Activated naive CD4-positive, alpha-beta T cell treated with anti-CD3 and anti-CD28 coated beads, Interleukin-2, amount 50 U/mL, for 72 hours (primary cell): ENCODE results near the gene ARL4C. TPM values are rescaled to one million over a fixed set of nuclear protein-coding genes. Genes with fewer than 3 reads are reported as not detected.
"Not testable (repeated sequence)": the region's sequence is repeated elsewhere in the genome, so short reads cannot be mapped to it uniquely, and the experiment has no call there.

Experiments
- ATAC-seq, 2 donors: fragments of 150-1000 bp; cut with Tn5 transposase; 2 replicates each; pipeline ENCODE4 v1.10.0; 2021; ENCODE audit warnings: mild to moderate bottlenecking in 2 of 2, moderate library complexity in 2 of 2
- DNase-seq, 2 donors: peaks; one replicate each; pipeline ENCODE4 v3.0.0; 2021 to 2022; ENCODE audit warnings: low spot score in 2 of 2
- H3K27ac Mint-ChIP-seq, 2 donors: one replicate each; pipeline ENCODE4 v1.8.0; 2022; ENCODE audit warnings: mild to moderate bottlenecking in 2 of 2, mixed read lengths in 2 of 2
- H3K36me3 Mint-ChIP-seq, 2 donors: one replicate each; pipeline ENCODE4 v1.8.0; 2022; ENCODE audit warnings: mixed read lengths in 2 of 2
- H3K9me3 Mint-ChIP-seq, 2 donors: one replicate each; pipeline ENCODE4 v1.8.0; 2022; ENCODE audit warnings: mixed read lengths in 2 of 2
- total RNA-seq, 2 donors: library from RNA; stranded (reverse); gene quantifications; one replicate each; pipeline ENCODE4 v1.2.3, GENCODE V29; 2022

The ARL4C gene
- total RNA-seq, 2 donors from 2014 or later, result 26.1 to 50.0 TPM

- peaks cover 0 to 40% of the 10 kb centered on the region in 2 donors for H3K36me3 Mint-ChIP-seq
- DNase-seq (peak; percentile 57 to 68), ATAC-seq (peak; percentile 75 to 88)
- H3K27ac Mint-ChIP-seq, result peak overlapping the region; percentile 88 to 95
- H3K9me3 Mint-ChIP-seq, result peaks cover 0 to 15% of the 10 kb centered on the region in 2 donors
These were observed 33.1 kb downstream of the ARL4C start for GRCh38 chr2:234463626-234464290.

GRCh38 chr2:234462218-234462992 lies 34.5 kb downstream of the ARL4C start:
- H3K36me3 Mint-ChIP-seq, result peaks cover 4 to 43% of the 10 kb centered on the region in 2 donors
- ATAC-seq (no peak), DNase-seq (no peak)
- peak overlapping the region; percentile 20 to 49 for H3K27ac Mint-ChIP-seq
- H3K9me3 Mint-ChIP-seq, result peaks cover 0 to 20% of the 10 kb centered on the region in 2 donors

- peaks cover 6 to 38% of the 10 kb centered on the region in 2 donors for H3K36me3 Mint-ChIP-seq
- H3K9me3 Mint-ChIP-seq, result peaks cover 0 to 11% of the 10 kb centered on the region in 2 donors
- no peak for ATAC-seq
- DNase-seq, result no peak
- H3K27ac Mint-ChIP-seq, result peak overlapping the region in 1 of 2 donors; percentile 53
These were observed 37.4 kb downstream of the ARL4C start for GRCh38 chr2:234459401-234460009.

GRCh38 chr2:234458466-234458865 lies 38.4 kb downstream of the ARL4C start:
- H3K9me3 Mint-ChIP-seq, result peaks cover 0 to 11% of the 10 kb centered on the region in 2 donors
- DNase-seq (no peak), ATAC-seq (no peak)
- H3K36me3 Mint-ChIP-seq, result peaks cover 9 to 42% of the 10 kb centered on the region in 2 donors
- peak overlapping the region in 1 of 2 donors; percentile 53 for H3K27ac Mint-ChIP-seq

GRCh38 chr2:234457421-234457820 lies 39.5 kb downstream of the ARL4C start:
- ATAC-seq (no peak), DNase-seq (no peak)
- Mint-ChIP-seq H3K9me3 (peaks cover 0 to 11% of the 10 kb centered on the region in 2 donors), H3K27ac (no peak overlapping the region), H3K36me3 (peaks cover 18 to 47% of the 10 kb centered on the region in 2 donors)

- H3K27ac Mint-ChIP-seq, result peak overlapping the region; percentile 38 to 88
- peaks cover 1 to 11% of the 10 kb centered on the region in 2 donors for H3K9me3 Mint-ChIP-seq
- DNase-seq, result peak in 1 of 2 donors; percentile 46
- peaks cover 20 to 50% of the 10 kb centered on the region in 2 donors for H3K36me3 Mint-ChIP-seq
- ATAC-seq, result not testable (repeated sequence)
These were observed 41.6 kb downstream of the ARL4C start for GRCh38 chr2:234455246-234455645.

- ATAC-seq, result peak; percentile 49 to 51
- DNase-seq, result no peak
- peak overlapping the region; percentile 75 to 88 for H3K27ac Mint-ChIP-seq
- peaks cover 6 to 11% of the 10 kb centered on the region in 2 donors for H3K9me3 Mint-ChIP-seq
- peaks cover 25 to 58% of the 10 kb centered on the region in 2 donors for H3K36me3 Mint-ChIP-seq
These were observed 42.4 kb downstream of the ARL4C start for GRCh38 chr2:234454433-234454832.

GRCh38 chr2:234453216-234453615 lies 43.7 kb downstream of the ARL4C start:
- ATAC-seq, result peak; percentile 30 to 55
- H3K9me3 Mint-ChIP-seq, result peaks cover 6 to 7% of the 10 kb centered on the region in 2 donors
- H3K36me3 Mint-ChIP-seq, result peaks cover 25 to 57% of the 10 kb centered on the region in 2 donors
- H3K27ac Mint-ChIP-seq, result peak overlapping the region; percentile 75 to 88
- DNase-seq, result no peak

- Mint-ChIP-seq H3K9me3 (peaks cover 0 to 6% of the 10 kb centered on the region in 2 donors), H3K27ac (peak overlapping the region; percentile 75 to 88), H3K36me3 (peaks cover 19 to 47% of the 10 kb centered on the region in 2 donors)
- peak; percentile 29 to 39 for ATAC-seq
- no peak for DNase-seq
These were observed 44.8 kb downstream of the ARL4C start for GRCh38 chr2:234451852-234452625.

GRCh38 chr2:234451242-234451641 lies 45.6 kb downstream of the ARL4C start:
- Mint-ChIP-seq H3K9me3 (peaks cover 0 to 6% of the 10 kb centered on the region in 2 donors), H3K27ac (peak overlapping the region; percentile 84 to 88), H3K36me3 (peaks cover 21 to 47% of the 10 kb centered on the region in 2 donors)
- no peak for DNase-seq
- no peak for ATAC-seq

GRCh38 chr2:234450431-234451124 lies 46.3 kb downstream of the ARL4C start:
- Mint-ChIP-seq H3K9me3 (peaks cover 0 to 6% of the 10 kb centered on the region in 2 donors), H3K36me3 (peaks cover 24 to 49% of the 10 kb centered on the region in 2 donors), H3K27ac (peak overlapping the region; percentile 84 to 87)
- ATAC-seq (peak in 1 of 2 donors; percentile 5), DNase-seq (no peak)

GRCh38 chr2:234448506-234449184 lies 48.2 kb downstream of the ARL4C start:
- ATAC-seq (no peak), DNase-seq (no peak)
- H3K27ac Mint-ChIP-seq, result peak overlapping the region; percentile 81 to 93
- H3K36me3 Mint-ChIP-seq, result peaks cover 28 to 52% of the 10 kb centered on the region in 2 donors
- peaks cover 5 to 9% of the 10 kb centered on the region in 2 donors for H3K9me3 Mint-ChIP-seq

GRCh38 chr2:234447963-234448362 lies 48.9 kb downstream of the ARL4C start:
- ATAC-seq (no peak), DNase-seq (no peak)
- H3K9me3 Mint-ChIP-seq, result peaks cover 5 to 9% of the 10 kb centered on the region in 2 donors
- peaks cover 21 to 45% of the 10 kb centered on the region in 2 donors for H3K36me3 Mint-ChIP-seq
- H3K27ac Mint-ChIP-seq, result peak overlapping the region; percentile 81 to 93

GRCh38 chr2:234447189-234447588 lies 49.7 kb downstream of the ARL4C start:
- ATAC-seq, result no peak
- peaks cover 17 to 37% of the 10 kb centered on the region in 2 donors for H3K36me3 Mint-ChIP-seq
- peak overlapping the region; percentile 89 to 93 for H3K27ac Mint-ChIP-seq
- H3K9me3 Mint-ChIP-seq, result peaks cover 5 to 9% of the 10 kb centered on the region in 2 donors
- DNase-seq, result no peak
